Kidney (tissue), 14 donors: Measurements from ENCODE around the gene TMEM19. TPM values are rescaled to one million over a fixed set of nuclear protein-coding genes. Genes with fewer than 3 reads are reported as not detected.
A peak's percentile ranks its signal among the peaks of the same experiment; 100 is the strongest.

Experiments
- DNase-seq, 5 donors: peaks; one replicate each; pipeline ENCODE4 v3.0.0-alpha.2; 2013 to 2020
- FAIRE-seq: peaks from 2 replicates; lab custom pipeline; 2012; peaks lifted over from hg19 to GRCh38; lab: Jason Lieb, UNC
- H3K27ac ChIP-seq, 2 donors: one replicate each; pipeline ENCODE4 v1.7.0; 2013; ENCODE audit warnings: low read depth in 2 of 2, low read length in 2 of 2, inconsistent platforms in 1 of 2
- H3K27me3 ChIP-seq: one replicate; pipeline ENCODE4 v1.7.1; 2013; ENCODE audit warnings: low read length, inconsistent platforms; ENCODE audit not compliant: control insufficient read depth, insufficient read depth
- H3K36me3 ChIP-seq, 3 donors: one replicate each; pipeline versions ENCODE4 v1.7.0 to v1.7.1; 2013; ENCODE audit warnings: low read length in 3 of 3, control low read depth in 1 of 3, inconsistent platforms in 1 of 3; ENCODE audit not compliant: insufficient read depth in 3 of 3, control insufficient read depth in 2 of 3
- H3K4me1 ChIP-seq, 3 donors: one replicate each; pipeline versions ENCODE4 v1.7.0 to v1.7.1; 2013; ENCODE audit warnings: low read length in 3 of 3, inconsistent platforms in 1 of 3, low read depth in 1 of 3; ENCODE audit not compliant: control insufficient read depth in 2 of 3, insufficient read depth in 2 of 3
- H3K4me3 ChIP-seq, 3 donors: one replicate each; pipeline versions ENCODE4 v1.7.0 to v1.8.1; 2013; ENCODE audit warnings: low read length in 3 of 3, control low read depth in 1 of 3, inconsistent platforms in 1 of 3
- H3K9ac ChIP-seq, 3 donors: one replicate each; pipeline versions ENCODE4 v1.7.0 to v1.7.1; 2013; ENCODE audit warnings: low read length in 3 of 3, control low read depth in 1 of 3, inconsistent platforms in 1 of 3
- H3K9me3 ChIP-seq, 3 donors: one replicate each; pipeline versions ENCODE4 v1.7.0 to v1.7.1; 2013; ENCODE audit warnings: low read length in 3 of 3, control low read depth in 1 of 3, inconsistent platforms in 1 of 3; ENCODE audit not compliant: control insufficient read depth in 2 of 3, insufficient read depth in 1 of 3
- intact Hi-C: fragments of 100-400 bp; cut with DNase I; formaldehyde crosslinking; loops from one replicate; pipeline ENCODE4 v1.11.1; 2022
- polyA plus RNA-seq: library from polyadenylated mRNA; stranded (reverse); fragments of 350-450 nt; fragmentation: Illumina TruSeq; extraction: RNeasy Lipid Tissue Mini Kit (QIAGEN cat#74804); gene quantifications from one replicate; pipeline ENCODE4 v1.2.3, GENCODE V29; 2014; ENCODE audit warnings: low read depth, low replicate concordance; ENCODE audit not compliant: insufficient read depth
- total RNA-seq: library from RNA; stranded (reverse); fragmentation: NEBNext Ultra II Directional; extraction: Animal tissue kit (Norgen Biotek cat#: 25700); gene quantifications from one replicate; pipeline ENCODE4 v1.2.1, GENCODE V29; 2021
- TF ChIP-seq, protein P1 (sequence below): IDR thresholded peaks from 3 replicates; pipeline ENCODE4 v1.5.1; 2012; ENCODE audit warnings: mild to moderate bottlenecking, moderate library complexity, borderline replicate concordance; ENCODE audit not compliant: insufficient read depth; ENCODE audit errors: extremely low read depth
- donor health status: control.
- donor health status: control.
- donor health status: control.
- donor health status: control.
- donor health status: control.
- donor health status: DM: yes; HTN: yes; CAD: no.
- donor health status: Normal renal cell carcinoma (clear cell type).

TMEM19 gene
- total and polyA plus RNA-seq, 2 donors from 2014 or later = 14.9 to 35.6 TPM

DNA sequence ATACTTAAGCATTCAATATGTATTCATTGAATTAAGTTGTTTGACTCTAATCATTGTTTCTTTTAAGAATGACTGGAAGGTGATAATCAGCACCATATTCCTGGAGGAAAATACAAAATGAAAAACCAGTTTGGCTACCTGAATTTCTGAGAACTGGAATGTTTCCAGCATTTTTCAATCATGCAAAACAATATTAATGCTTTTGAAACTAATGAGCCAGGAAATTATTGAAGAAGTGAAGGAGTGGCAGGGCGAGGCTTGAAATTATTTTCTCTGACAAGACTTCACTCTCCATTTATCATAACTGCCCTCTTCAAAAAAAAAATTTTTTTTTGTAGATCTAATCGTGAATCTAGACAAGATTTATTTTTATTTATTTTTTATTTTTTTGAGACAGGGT lies 19.0 kb downstream of the TMEM19 start:
- no peak overlapping the region for H3K9ac ChIP-seq
- TF ChIP-seq, protein P1, sequence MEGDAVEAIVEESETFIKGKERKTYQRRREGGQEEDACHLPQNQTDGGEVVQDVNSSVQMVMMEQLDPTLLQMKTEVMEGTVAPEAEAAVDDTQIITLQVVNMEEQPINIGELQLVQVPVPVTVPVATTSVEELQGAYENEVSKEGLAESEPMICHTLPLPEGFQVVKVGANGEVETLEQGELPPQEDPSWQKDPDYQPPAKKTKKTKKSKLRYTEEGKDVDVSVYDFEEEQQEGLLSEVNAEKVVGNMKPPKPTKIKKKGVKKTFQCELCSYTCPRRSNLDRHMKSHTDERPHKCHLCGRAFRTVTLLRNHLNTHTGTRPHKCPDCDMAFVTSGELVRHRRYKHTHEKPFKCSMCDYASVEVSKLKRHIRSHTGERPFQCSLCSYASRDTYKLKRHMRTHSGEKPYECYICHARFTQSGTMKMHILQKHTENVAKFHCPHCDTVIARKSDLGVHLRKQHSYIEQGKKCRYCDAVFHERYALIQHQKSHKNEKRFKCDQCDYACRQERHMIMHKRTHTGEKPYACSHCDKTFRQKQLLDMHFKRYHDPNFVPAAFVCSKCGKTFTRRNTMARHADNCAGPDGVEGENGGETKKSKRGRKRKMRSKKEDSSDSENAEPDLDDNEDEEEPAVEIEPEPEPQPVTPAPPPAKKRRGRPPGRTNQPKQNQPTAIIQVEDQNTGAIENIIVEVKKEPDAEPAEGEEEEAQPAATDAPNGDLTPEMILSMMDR = no peak
- no peak overlapping the region for H3K27ac ChIP-seq
- FAIRE-seq (no peak), DNase-seq (peak in 2 of 5 donors; percentile 28 to 42)
- no peaks in the 10 kb centered on the region for H3K4me1 ChIP-seq
- intact Hi-C loops = no loop called here
- peaks cover 0 to 2% (median 0%) of the 10 kb centered on the region in 3 donors for H3K36me3 ChIP-seq
- H3K27me3 ChIP-seq = no peaks in the 10 kb centered on the region
- no peaks in the 10 kb centered on the region for H3K9me3 ChIP-seq
- H3K4me3 ChIP-seq = no peak overlapping the region

DNA sequence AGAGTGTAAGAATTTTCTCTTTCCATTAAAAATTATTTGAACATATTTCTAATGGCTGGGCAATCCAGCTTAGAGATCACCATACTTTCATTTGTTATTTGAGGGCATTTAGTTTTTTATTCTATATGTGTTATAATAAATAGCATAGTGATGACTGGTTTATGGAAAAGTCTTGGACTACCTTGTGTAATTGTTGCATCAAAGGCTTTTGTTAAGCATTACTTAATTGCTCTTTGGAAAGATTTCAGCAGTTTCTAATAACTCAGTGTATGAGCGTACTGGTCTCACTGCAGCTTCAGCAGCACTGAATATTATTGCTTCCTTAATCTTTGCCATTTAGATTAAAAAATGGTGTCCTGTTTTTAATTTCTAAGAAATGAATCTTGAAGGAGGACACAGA lies 22.8 kb downstream of the TMEM19 start:
- Histone ChIP-seq H3K27ac (no peak overlapping the region), H3K4me1 (peaks cover 0 to 7% (median 0%) of the 10 kb centered on the region in 3 donors), H3K27me3 (no peaks in the 10 kb centered on the region), H3K9ac (no peak overlapping the region), H3K4me3 (no peak overlapping the region), H3K36me3 (no peaks in the 10 kb centered on the region), H3K9me3 (no peaks in the 10 kb centered on the region)
- TF ChIP-seq, protein P1 = no peak
- no peak for DNase-seq
- no peak for FAIRE-seq
- intact Hi-C loops = no loop called here

DNA sequence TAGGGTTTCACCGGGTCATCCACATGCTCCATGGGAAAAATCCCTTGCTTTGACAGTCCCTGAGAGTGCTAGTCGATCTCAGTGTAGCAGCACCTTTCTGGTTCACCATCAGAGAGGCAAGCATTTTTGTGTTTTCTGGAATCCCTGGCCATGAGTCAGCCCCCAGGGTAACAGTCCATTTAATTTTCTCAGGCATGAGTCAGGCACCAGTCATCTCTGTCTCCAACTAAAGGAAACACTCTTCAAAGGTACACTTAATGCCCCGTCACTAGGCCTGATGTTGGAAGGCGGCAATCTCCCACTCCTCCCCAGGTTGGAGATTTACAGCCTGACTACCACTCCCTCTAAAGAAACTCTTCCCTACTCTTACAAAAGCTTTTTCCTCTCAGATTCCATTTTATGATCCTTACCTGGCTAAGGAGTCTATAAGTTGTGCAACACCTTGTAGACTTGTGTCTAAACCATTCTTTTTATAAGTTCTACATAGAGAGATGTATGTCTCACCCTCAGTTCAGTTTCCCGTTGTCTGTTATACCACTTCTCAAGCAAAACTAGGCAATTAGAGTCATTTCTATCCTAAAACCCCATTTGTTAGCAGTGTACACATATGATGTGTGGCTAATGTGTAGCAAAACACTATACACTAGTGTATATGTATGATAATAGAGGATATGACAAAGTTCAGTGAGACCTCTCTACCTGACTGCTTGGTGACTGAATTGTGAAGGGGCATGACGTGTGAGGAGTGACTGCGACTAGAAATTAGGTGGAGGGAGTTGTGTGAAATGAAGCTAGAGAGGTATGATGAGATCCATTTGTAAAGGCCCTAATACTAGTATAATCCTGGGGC lies 24.6 kb downstream of the TMEM19 start:
- no peak for FAIRE-seq
- TF ChIP-seq, protein P1 = no peak
- H3K4me1 ChIP-seq = peaks cover 0 to 7% (median 0%) of the 10 kb centered on the region in 3 donors
- DNase-seq = no peak
- H3K9me3 ChIP-seq = no peaks in the 10 kb centered on the region
- no peaks in the 10 kb centered on the region for H3K36me3 ChIP-seq
- intact Hi-C loops = no loop called here
- no peak overlapping the region for H3K9ac ChIP-seq
- H3K27ac ChIP-seq = peak overlapping the region in 1 of 2 donors; percentile 7
- no peak overlapping the region for H3K4me3 ChIP-seq
- H3K27me3 ChIP-seq = no peaks in the 10 kb centered on the region
